ENCODE measurements around the gene INPP1. TPM values are rescaled to one million over a fixed set of nuclear protein-coding genes. Genes with fewer than 3 reads are reported as not detected.

INPP1 gene
- total and polyA plus RNA-seq, 2 donors, result 18.9 to 36.4 TPM

- H3K9me3 ChIP-seq (ENCODE audit: control insufficient read depth in 2 of 2, insufficient read depth in 1 of 2, low read length in 1 of 2), result no peaks in the 10 kb centered on the region
- H3K36me3 ChIP-seq (ENCODE audit: control insufficient read depth in 2 of 2, insufficient read depth in 2 of 2, low read length in 1 of 2), result no peaks in the 10 kb centered on the region
- H3K4me3 ChIP-seq (ENCODE audit: low read length in 2 of 2), result no peak overlapping the region
- no peak overlapping the region for H3K27ac ChIP-seq (ENCODE audit: low read depth in 1 of 2, low read length in 1 of 2)
- no peaks in the 10 kb centered on the region for H3K4me1 ChIP-seq (ENCODE audit: control insufficient read depth in 2 of 2, insufficient read depth in 2 of 2, low read length in 2 of 2)
- no peaks in the 10 kb centered on the region for H3K27me3 ChIP-seq (ENCODE audit: control insufficient read depth in 2 of 2, insufficient read depth in 1 of 2, low read length in 1 of 2)
- no peak for DNase-seq (ENCODE audit: low read depth in 6 of 9, low spot score in 9 of 9)
- WGBS, result 98% methylated on average over 19 of the region's 19 CpGs
Measured at GRCh38 chr2:190365499-190366204, 22.3 kb downstream of the INPP1 start.

- Histone ChIP-seq H3K9me3 (ENCODE audit: control insufficient read depth in 2 of 2, insufficient read depth in 1 of 2, low read length in 1 of 2) (no peaks in the 10 kb centered on the region), H3K4me3 (ENCODE audit: low read length in 2 of 2) (no peak overlapping the region), H3K27me3 (ENCODE audit: control insufficient read depth in 2 of 2, insufficient read depth in 1 of 2, low read length in 1 of 2) (no peaks in the 10 kb centered on the region), H3K36me3 (ENCODE audit: control insufficient read depth in 2 of 2, insufficient read depth in 2 of 2, low read length in 1 of 2) (no peaks in the 10 kb centered on the region), H3K4me1 (ENCODE audit: control insufficient read depth in 2 of 2, insufficient read depth in 2 of 2, low read length in 2 of 2) (no peaks in the 10 kb centered on the region), H3K27ac (ENCODE audit: low read depth in 1 of 2, low read length in 1 of 2) (no peak overlapping the region)
- DNase-seq (ENCODE audit: low read depth in 6 of 9, low spot score in 9 of 9), result no peak
- 97% methylated on average over 11 of the region's 11 CpGs for WGBS
Measured at GRCh38 chr2:190366248-190366753, 22.9 kb downstream of the INPP1 start.

- no peaks in the 10 kb centered on the region for H3K9me3 ChIP-seq (ENCODE audit: control insufficient read depth in 2 of 2, insufficient read depth in 1 of 2, low read length in 1 of 2)
- H3K27me3 ChIP-seq (ENCODE audit: control insufficient read depth in 2 of 2, insufficient read depth in 1 of 2, low read length in 1 of 2), result no peaks in the 10 kb centered on the region
- DNase-seq (ENCODE audit: low read depth in 6 of 9, low spot score in 9 of 9), result no peak
- WGBS, result over 99% methylated on average over 4 of the region's 4 CpGs
- H3K27ac ChIP-seq (ENCODE audit: low read depth in 1 of 2, low read length in 1 of 2), result no peak overlapping the region
- no peaks in the 10 kb centered on the region for H3K36me3 ChIP-seq (ENCODE audit: control insufficient read depth in 2 of 2, insufficient read depth in 2 of 2, low read length in 1 of 2)
- no peak overlapping the region for H3K4me3 ChIP-seq (ENCODE audit: low read length in 2 of 2)
- H3K4me1 ChIP-seq (ENCODE audit: control insufficient read depth in 2 of 2, insufficient read depth in 2 of 2, low read length in 2 of 2), result no peaks in the 10 kb centered on the region
Measured at GRCh38 chr2:190367091-190367490, 23.7 kb downstream of the INPP1 start.

GRCh38 chr2:190369635-190370034, 26.2 kb downstream of the INPP1 start:
- no peaks in the 10 kb centered on the region for H3K36me3 ChIP-seq (ENCODE audit: control insufficient read depth in 2 of 2, insufficient read depth in 2 of 2, low read length in 1 of 2)
- 98% methylated on average over 2 of the region's 2 CpGs for WGBS
- DNase-seq (ENCODE audit: low read depth in 6 of 9, low spot score in 9 of 9), result no peak
- no peaks in the 10 kb centered on the region for H3K27me3 ChIP-seq (ENCODE audit: control insufficient read depth in 2 of 2, insufficient read depth in 1 of 2, low read length in 1 of 2)
- H3K4me1 ChIP-seq (ENCODE audit: control insufficient read depth in 2 of 2, insufficient read depth in 2 of 2, low read length in 2 of 2), result no peaks in the 10 kb centered on the region
- no peak overlapping the region for H3K27ac ChIP-seq (ENCODE audit: low read depth in 1 of 2, low read length in 1 of 2)
- H3K9me3 ChIP-seq (ENCODE audit: control insufficient read depth in 2 of 2, insufficient read depth in 1 of 2, low read length in 1 of 2), result no peaks in the 10 kb centered on the region
- H3K4me3 ChIP-seq (ENCODE audit: low read length in 2 of 2), result no peak overlapping the region

GRCh38 chr2:190376083-190376482, 32.7 kb downstream of the INPP1 start:
- DNase-seq (ENCODE audit: low read depth in 6 of 9, low spot score in 9 of 9), result no peak
- no peaks in the 10 kb centered on the region for H3K4me1 ChIP-seq (ENCODE audit: control insufficient read depth in 2 of 2, insufficient read depth in 2 of 2, low read length in 2 of 2)
- no peak overlapping the region for H3K27ac ChIP-seq (ENCODE audit: low read depth in 1 of 2, low read length in 1 of 2)
- H3K4me3 ChIP-seq (ENCODE audit: low read length in 2 of 2), result no peak overlapping the region
- H3K9me3 ChIP-seq (ENCODE audit: control insufficient read depth in 2 of 2, insufficient read depth in 1 of 2, low read length in 1 of 2), result no peaks in the 10 kb centered on the region
- H3K36me3 ChIP-seq (ENCODE audit: control insufficient read depth in 2 of 2, insufficient read depth in 2 of 2, low read length in 1 of 2), result no peaks in the 10 kb centered on the region
- H3K27me3 ChIP-seq (ENCODE audit: control insufficient read depth in 2 of 2, insufficient read depth in 1 of 2, low read length in 1 of 2), result no peaks in the 10 kb centered on the region

GRCh38 chr2:190376591-190377245, 33.3 kb downstream of the INPP1 start:
- Histone ChIP-seq H3K9me3 (ENCODE audit: control insufficient read depth in 2 of 2, insufficient read depth in 1 of 2, low read length in 1 of 2) (no peaks in the 10 kb centered on the region), H3K36me3 (ENCODE audit: control insufficient read depth in 2 of 2, insufficient read depth in 2 of 2, low read length in 1 of 2) (no peaks in the 10 kb centered on the region), H3K4me3 (ENCODE audit: low read length in 2 of 2) (no peak overlapping the region), H3K27me3 (ENCODE audit: control insufficient read depth in 2 of 2, insufficient read depth in 1 of 2, low read length in 1 of 2) (no peaks in the 10 kb centered on the region), H3K4me1 (ENCODE audit: control insufficient read depth in 2 of 2, insufficient read depth in 2 of 2, low read length in 2 of 2) (no peaks in the 10 kb centered on the region), H3K27ac (ENCODE audit: low read depth in 1 of 2, low read length in 1 of 2) (no peak overlapping the region)
- no peak for DNase-seq (ENCODE audit: low read depth in 6 of 9, low spot score in 9 of 9)
- 82% methylated on average over 3 of the region's 3 CpGs for WGBS

GRCh38 chr2:190378880-190379237, 35.5 kb downstream of the INPP1 start:
- Histone ChIP-seq H3K4me1 (ENCODE audit: control insufficient read depth in 2 of 2, insufficient read depth in 2 of 2, low read length in 2 of 2) (peaks cover 0 to 3% of the 10 kb centered on the region in 2 donors), H3K9me3 (ENCODE audit: control insufficient read depth in 2 of 2, insufficient read depth in 1 of 2, low read length in 1 of 2) (no peaks in the 10 kb centered on the region), H3K4me3 (ENCODE audit: low read length in 2 of 2) (no peak overlapping the region), H3K36me3 (ENCODE audit: control insufficient read depth in 2 of 2, insufficient read depth in 2 of 2, low read length in 1 of 2) (no peaks in the 10 kb centered on the region), H3K27ac (ENCODE audit: low read depth in 1 of 2, low read length in 1 of 2) (no peak overlapping the region), H3K27me3 (ENCODE audit: control insufficient read depth in 2 of 2, insufficient read depth in 1 of 2, low read length in 1 of 2) (no peaks in the 10 kb centered on the region)
- no peak for DNase-seq (ENCODE audit: low read depth in 6 of 9, low spot score in 9 of 9)
- WGBS, result 97% methylated on average over 6 of the region's 6 CpGs

GRCh38 chr2:190379249-190379964, 36.0 kb downstream of the INPP1 start:
- 98% methylated on average over 10 of the region's 10 CpGs for WGBS
- H3K4me3 ChIP-seq (ENCODE audit: low read length in 2 of 2), result no peak overlapping the region
- DNase-seq (ENCODE audit: low read depth in 6 of 9, low spot score in 9 of 9), result no peak
- no peak overlapping the region for H3K27ac ChIP-seq (ENCODE audit: low read depth in 1 of 2, low read length in 1 of 2)
- H3K27me3 ChIP-seq (ENCODE audit: control insufficient read depth in 2 of 2, insufficient read depth in 1 of 2, low read length in 1 of 2), result no peaks in the 10 kb centered on the region
- H3K9me3 ChIP-seq (ENCODE audit: control insufficient read depth in 2 of 2, insufficient read depth in 1 of 2, low read length in 1 of 2), result no peaks in the 10 kb centered on the region
- H3K36me3 ChIP-seq (ENCODE audit: control insufficient read depth in 2 of 2, insufficient read depth in 2 of 2, low read length in 1 of 2), result no peaks in the 10 kb centered on the region
- peaks cover 0 to 3% of the 10 kb centered on the region in 2 donors for H3K4me1 ChIP-seq (ENCODE audit: control insufficient read depth in 2 of 2, insufficient read depth in 2 of 2, low read length in 2 of 2)

GRCh38 chr2:190380962-190381412, 37.6 kb downstream of the INPP1 start:
- WGBS, result 77% methylated on average over 5 of the region's 5 CpGs
- Histone ChIP-seq H3K27ac (ENCODE audit: low read depth in 1 of 2, low read length in 1 of 2) (no peak overlapping the region), H3K4me1 (ENCODE audit: control insufficient read depth in 2 of 2, insufficient read depth in 2 of 2, low read length in 2 of 2) (peaks cover 0 to 3% of the 10 kb centered on the region in 2 donors), H3K4me3 (ENCODE audit: low read length in 2 of 2) (no peak overlapping the region), H3K36me3 (ENCODE audit: control insufficient read depth in 2 of 2, insufficient read depth in 2 of 2, low read length in 1 of 2) (no peaks in the 10 kb centered on the region), H3K27me3 (ENCODE audit: control insufficient read depth in 2 of 2, insufficient read depth in 1 of 2, low read length in 1 of 2) (no peaks in the 10 kb centered on the region), H3K9me3 (ENCODE audit: control insufficient read depth in 2 of 2, insufficient read depth in 1 of 2, low read length in 1 of 2) (no peaks in the 10 kb centered on the region)
- DNase-seq (ENCODE audit: low read depth in 6 of 9, low spot score in 9 of 9), result no peak

All from thymus (tissue), 11 donors.